H9 (cell line): ENCODE results near the gene SPEG. TPM values are rescaled to one million over a fixed set of nuclear protein-coding genes. Genes with fewer than 3 reads are reported as not detected.

ENCODE experiments used
- DNase-seq: peaks from one replicate; pipeline ENCODE4 v3.0.0-alpha.2; 2017
- H2AFZ ChIP-seq: one replicate; pipeline ENCODE4 v1.6.1; 2013; ENCODE audit warnings: mild to moderate bottlenecking, low read length, control low read depth, moderate library complexity
- H2AK5ac ChIP-seq: 2 replicates; pipeline ENCODE4 v1.6.1; 2013; ENCODE audit warnings: low read length, control low read depth, mixed read lengths; ENCODE audit not compliant: insufficient read length
- H2BK120ac ChIP-seq: one replicate; pipeline ENCODE4 v1.6.1; 2013; ENCODE audit warnings: low read depth, mild to moderate bottlenecking, low read length, control low read depth, inconsistent platforms; ENCODE audit not compliant: poor library complexity, severe bottlenecking
- H2BK12ac ChIP-seq: 2 replicates; pipeline ENCODE4 v1.6.1; 2013; ENCODE audit warnings: low read length, control low read depth, mixed read lengths, low read depth; ENCODE audit not compliant: insufficient read length
- H2BK15ac ChIP-seq: 2 replicates; pipeline ENCODE4 v1.6.1; 2013; ENCODE audit warnings: low read depth, low read length, control low read depth
- H2BK20ac ChIP-seq: one replicate; pipeline ENCODE4 v1.6.1; 2013; ENCODE audit warnings: low read depth, mild to moderate bottlenecking, low read length, control low read depth, inconsistent platforms; ENCODE audit not compliant: poor library complexity, severe bottlenecking
- H2BK5ac ChIP-seq: 2 replicates; pipeline ENCODE4 v1.6.1; 2013; ENCODE audit warnings: low read length, control low read depth, mixed read lengths; ENCODE audit not compliant: insufficient read length
- H3K14ac ChIP-seq: 2 replicates; pipeline ENCODE4 v1.6.1; 2013; ENCODE audit warnings: low read length, control low read depth; ENCODE audit not compliant: insufficient read depth
- H3K18ac ChIP-seq: 2 replicates; pipeline ENCODE4 v1.6.1; 2013; ENCODE audit warnings: low read depth, mild to moderate bottlenecking, mixed read lengths, low read length, control low read depth; ENCODE audit not compliant: insufficient read length
- H3K23ac ChIP-seq: 2 replicates; pipeline ENCODE4 v1.6.1; 2013; ENCODE audit warnings: low read length, control low read depth, mixed read lengths, low read depth; ENCODE audit not compliant: insufficient read length
- H3K23me2 ChIP-seq: 2 replicates; pipeline ENCODE4 v1.6.1; 2013; ENCODE audit warnings: low read depth, mild to moderate bottlenecking, mixed read lengths, low read length, control low read depth; ENCODE audit not compliant: insufficient read length, poor library complexity, severe bottlenecking
- H3K27ac ChIP-seq: 2 replicates; pipeline ENCODE4 v1.5.1; 2013; ENCODE audit warnings: low read length, control low read depth, mixed read lengths, low read depth; ENCODE audit not compliant: insufficient read length
- H3K27me3 ChIP-seq: 2 replicates; pipeline ENCODE4 v1.6.1; 2013; ENCODE audit warnings: low read length, control low read depth, inconsistent platforms; ENCODE audit not compliant: insufficient read depth
- H3K4ac ChIP-seq: 2 replicates; pipeline ENCODE4 v1.6.1; 2013; ENCODE audit warnings: low read depth, mild to moderate bottlenecking, control low read depth, inconsistent platforms, low read length, moderate library complexity
- H3K4me1 ChIP-seq: 2 replicates; pipeline ENCODE4 v1.6.1; 2013; ENCODE audit warnings: low read length, control low read depth, inconsistent platforms; ENCODE audit not compliant: insufficient read depth
- H3K4me2 ChIP-seq: 2 replicates; pipeline ENCODE4 v1.6.1; 2013; ENCODE audit warnings: low read length, control low read depth, mixed read lengths; ENCODE audit not compliant: insufficient read length, insufficient read depth
- H3K56ac ChIP-seq: 2 replicates; pipeline ENCODE4 v1.6.1; 2013; ENCODE audit warnings: low read depth, mild to moderate bottlenecking, mixed read lengths, low read length, control low read depth; ENCODE audit not compliant: insufficient read length
- H3K79me1 ChIP-seq: 2 replicates; pipeline ENCODE4 v1.6.1; 2013; ENCODE audit warnings: low read depth, mild to moderate bottlenecking, moderate library complexity, low read length, control low read depth, inconsistent platforms; ENCODE audit not compliant: insufficient read depth, poor library complexity, severe bottlenecking
- H3K79me2 ChIP-seq: 2 replicates; pipeline ENCODE4 v1.6.1; 2013; ENCODE audit warnings: low read length, control low read depth, inconsistent platforms; ENCODE audit not compliant: insufficient read depth
- H3K9ac ChIP-seq: 2 replicates; pipeline ENCODE4 v1.6.1; 2013; ENCODE audit warnings: low read length, control low read depth, mixed read lengths; ENCODE audit not compliant: insufficient read length; ENCODE audit errors: extremely low read depth
- H3K9me3 ChIP-seq: one replicate; pipeline ENCODE4 v1.6.1; 2013; ENCODE audit warnings: low read depth, low read length, inconsistent platforms; ENCODE audit not compliant: control insufficient read depth
- H3T11ph ChIP-seq: one replicate; pipeline ENCODE4 v1.6.1; 2013; ENCODE audit warnings: mild to moderate bottlenecking, low read length, control low read depth, inconsistent platforms
- H4K20me1 ChIP-seq: one replicate; pipeline ENCODE4 v1.6.1; 2013; ENCODE audit not compliant: control insufficient read depth, insufficient read length, insufficient read depth
- H4K5ac ChIP-seq: 2 replicates; pipeline ENCODE4 v1.6.1; 2013; ENCODE audit warnings: low read depth, mild to moderate bottlenecking, mixed read lengths, low read length, control low read depth; ENCODE audit not compliant: insufficient read length
- H4K8ac ChIP-seq: replicated peaks from 2 replicates; pipeline ENCODE4 v1.6.1; 2013; ENCODE audit warnings: low read length, control low read depth, mixed read lengths, low read depth; ENCODE audit not compliant: insufficient read length
- H4K91ac ChIP-seq: 2 replicates; pipeline ENCODE4 v1.6.1; 2013; ENCODE audit warnings: low read depth, mild to moderate bottlenecking, moderate library complexity, mixed read lengths, low read length, control low read depth; ENCODE audit not compliant: insufficient read length
- H3K27ac Mint-ChIP-seq, 3 experiments: 2 replicates in 2 of 3; 3 replicates in 1 of 3; pipeline ENCODE4 v1.8.0; 2020 to 2021; ENCODE audit warnings: mixed read lengths in 3 of 3, mild to moderate bottlenecking in 1 of 3, moderate library complexity in 1 of 3
- H3K27me3 Mint-ChIP-seq: 2 replicates; pipeline ENCODE4 v1.8.0; 2021; ENCODE audit warnings: low read depth, mild to moderate bottlenecking, moderate library complexity, mixed read lengths
- H3K36me3 Mint-ChIP-seq, 3 experiments: 2 replicates in 2 of 3; 3 replicates in 1 of 3; pipeline ENCODE4 v1.8.0; 2020 to 2021; ENCODE audit warnings: low read depth in 3 of 3, mixed read lengths in 3 of 3; ENCODE audit not compliant: insufficient read depth in 1 of 3
- H3K4me1 Mint-ChIP-seq, 2 experiments: 2 replicates each; pipeline ENCODE4 v1.8.0; 2020; ENCODE audit warnings: mixed read lengths in 2 of 2
- H3K4me3 Mint-ChIP-seq, 2 experiments: 2 replicates in 1 of 2; 3 replicates in 1 of 2; pipeline ENCODE4 v1.8.0; 2020 to 2021; ENCODE audit warnings: mild to moderate bottlenecking in 2 of 2, mixed read lengths in 2 of 2, moderate library complexity in 1 of 2
- H3K9me3 Mint-ChIP-seq, 2 experiments: 2 replicates in 1 of 2; 3 replicates in 1 of 2; pipeline ENCODE4 v1.8.0; 2020; ENCODE audit warnings: mild to moderate bottlenecking in 2 of 2, mixed read lengths in 2 of 2, moderate library complexity in 1 of 2
- WGBS: extraction: QIAGEN DNeasy Blood & Tissue Kit; methylation state at CpG from one replicate; pipeline ENCODE4 v1.1.7; 2013; ENCODE audit warnings: missing lambda C conversion rate, low lambda C conversion rate, mixed read lengths; ENCODE audit not compliant: insufficient read length; ENCODE audit errors: extremely low coverage; 5-methylcytosine and 5-hydroxymethylcytosine counted together
- total RNA-seq: library from RNA; stranded (reverse); gene quantifications from 2 replicates; pipeline ENCODE4 v1.2.1, GENCODE V29; 2021
- TF ChIP-seq, protein P1 (sequence below): fragments of 200-600 bp; sonication (generic); conservative IDR thresholded peaks from 3 replicates; pipeline ENCODE4 v1.8.0; 2021; ENCODE audit warnings: antibody characterized with exemption, mild to moderate bottlenecking

The SPEG gene
- total RNA-seq, 1 experiment from 2014 or later = 23.7 TPM

DNA sequence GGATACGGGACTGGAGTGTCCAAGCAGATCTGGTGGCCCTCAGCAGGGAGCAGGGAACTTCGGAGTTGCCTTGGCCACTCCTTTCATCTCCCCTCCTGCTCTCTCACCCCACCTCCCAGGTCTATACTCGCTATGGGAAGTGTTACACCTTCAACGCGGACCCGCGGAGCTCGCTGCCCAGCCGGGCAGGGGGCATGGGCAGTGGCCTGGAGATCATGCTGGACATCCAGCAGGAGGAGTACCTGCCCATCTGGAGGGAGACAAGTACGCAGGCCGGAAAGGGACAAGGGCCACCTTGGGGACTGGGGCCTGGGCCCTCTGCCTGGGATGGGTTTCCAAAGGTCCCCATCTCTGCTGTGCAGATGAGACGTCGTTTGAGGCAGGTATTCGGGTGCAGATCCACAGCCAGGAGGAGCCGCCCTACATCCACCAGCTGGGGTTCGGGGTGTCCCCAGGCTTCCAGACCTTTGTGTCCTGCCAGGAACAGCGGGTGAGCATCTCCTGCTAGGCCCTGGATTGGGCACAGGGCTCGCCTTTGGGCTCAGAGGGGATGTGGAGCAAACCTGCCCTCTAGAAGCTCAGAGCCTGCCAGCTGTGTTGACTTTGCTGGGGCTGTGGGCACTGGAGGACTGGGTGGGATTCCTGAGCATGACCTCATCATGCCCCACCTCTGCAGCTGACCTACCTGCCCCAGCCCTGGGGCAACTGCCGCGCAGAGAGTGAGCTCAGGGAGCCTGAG, 97.2 kb downstream of the SPEG start:
- H3K4me3 Mint-ChIP-seq = no peak overlapping the region; a peak in 1 of 5 replicates
- no peaks in the 10 kb centered on the region for H3K79me1 ChIP-seq
- no peak overlapping the region for H3K18ac ChIP-seq
- no peaks in the 10 kb centered on the region for H3K36me3 Mint-ChIP-seq
- peaks cover 56% of the 10 kb centered on the region for H3K27me3 Mint-ChIP-seq
- peaks cover 3% of the 10 kb centered on the region for H3K23me2 ChIP-seq
- no peak for DNase-seq
- no peak overlapping the region for H2BK120ac ChIP-seq
- H4K8ac ChIP-seq = no peak overlapping the region
- no CpG with 5 or more reads among the region's 20 CpGs for WGBS
- H3K9me3 Mint-ChIP-seq = no peaks in the 10 kb centered on the region; a peak in 2 of 5 replicates
- TF ChIP-seq, protein P1, sequence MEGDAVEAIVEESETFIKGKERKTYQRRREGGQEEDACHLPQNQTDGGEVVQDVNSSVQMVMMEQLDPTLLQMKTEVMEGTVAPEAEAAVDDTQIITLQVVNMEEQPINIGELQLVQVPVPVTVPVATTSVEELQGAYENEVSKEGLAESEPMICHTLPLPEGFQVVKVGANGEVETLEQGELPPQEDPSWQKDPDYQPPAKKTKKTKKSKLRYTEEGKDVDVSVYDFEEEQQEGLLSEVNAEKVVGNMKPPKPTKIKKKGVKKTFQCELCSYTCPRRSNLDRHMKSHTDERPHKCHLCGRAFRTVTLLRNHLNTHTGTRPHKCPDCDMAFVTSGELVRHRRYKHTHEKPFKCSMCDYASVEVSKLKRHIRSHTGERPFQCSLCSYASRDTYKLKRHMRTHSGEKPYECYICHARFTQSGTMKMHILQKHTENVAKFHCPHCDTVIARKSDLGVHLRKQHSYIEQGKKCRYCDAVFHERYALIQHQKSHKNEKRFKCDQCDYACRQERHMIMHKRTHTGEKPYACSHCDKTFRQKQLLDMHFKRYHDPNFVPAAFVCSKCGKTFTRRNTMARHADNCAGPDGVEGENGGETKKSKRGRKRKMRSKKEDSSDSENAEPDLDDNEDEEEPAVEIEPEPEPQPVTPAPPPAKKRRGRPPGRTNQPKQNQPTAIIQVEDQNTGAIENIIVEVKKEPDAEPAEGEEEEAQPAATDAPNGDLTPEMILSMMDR = no peak
- H2BK20ac ChIP-seq = no peak overlapping the region
- peak overlapping the region in 1 of 3 experiments; percentile 14; a peak in 1 of 7 replicates for H3K27ac Mint-ChIP-seq
- H2AK5ac ChIP-seq = no peak overlapping the region
- H3K4me1 ChIP-seq = no peaks in the 10 kb centered on the region
- H3T11ph ChIP-seq = no peak overlapping the region
- no peak overlapping the region for H2BK12ac ChIP-seq
- H3K79me2 ChIP-seq = no peaks in the 10 kb centered on the region
- peaks cover 24 to 30% of the 10 kb centered on the region in 2 experiments for H3K4me1 Mint-ChIP-seq
- H4K5ac ChIP-seq = no peak overlapping the region
- no peak overlapping the region for H3K23ac ChIP-seq
- H2BK15ac ChIP-seq = no peak overlapping the region
- no peak overlapping the region for H4K91ac ChIP-seq
- H3K27me3 ChIP-seq = no peaks in the 10 kb centered on the region; the same call in 1 of the 2 replicates
- no peak overlapping the region for H2AFZ ChIP-seq
- H3K4me2 ChIP-seq = no peak overlapping the region
- H4K20me1 ChIP-seq = no peaks in the 10 kb centered on the region
- no peaks in the 10 kb centered on the region for H3K9me3 ChIP-seq
- H2BK5ac ChIP-seq = no peak overlapping the region
- H3K9ac ChIP-seq = no peak overlapping the region
- H3K4ac ChIP-seq = no peak overlapping the region
- H3K56ac ChIP-seq = no peak overlapping the region
- H3K27ac ChIP-seq = no peak overlapping the region
- H3K14ac ChIP-seq = no peak overlapping the region; the same call in 1 of the 2 replicates
